Gastroesophageal sphincter (tissue), 4 donors: ENCODE results near the gene F5. TPM values are rescaled to one million over a fixed set of nuclear protein-coding genes. Genes with fewer than 3 reads are reported as not detected.

ENCODE experiments used
- ATAC-seq: fragments of 150-250 bp; one replicate; pipeline ENCODE4 v1.9.1; 2016; ENCODE audit warnings: mild to moderate bottlenecking, moderate library complexity
- H3K27ac ChIP-seq, 4 donors: fragments of 200-600 bp; sonication (generic) in 3 of 4; 1 replicate in 3 of 4; 2 replicates in 1 of 4; pipeline ENCODE4 v1.5.1; 2016 to 2019
- H3K27me3 ChIP-seq: fragments of 200-600 bp; sonication (generic); one replicate; pipeline ENCODE4 v1.5.1; 2019
- H3K36me3 ChIP-seq, 2 donors: fragments of 200-600 bp; sonication (generic); one replicate each; pipeline ENCODE4 v1.5.1; 2019; ENCODE audit warnings: control low read depth in 1 of 2
- H3K4me1 ChIP-seq, 3 donors: fragments of 200-600 bp; sonication (generic); 1 replicate in 2 of 3; 2 replicates in 1 of 3; pipeline ENCODE4 v1.5.1; 2016 to 2019; ENCODE audit warnings: control low read depth in 2 of 3
- H3K4me3 ChIP-seq, 2 donors: fragments of 200-600 bp; sonication (generic); one replicate each; pipeline ENCODE4 v1.5.1; 2019; ENCODE audit warnings: mild to moderate bottlenecking in 1 of 2, moderate library complexity in 1 of 2
- H3K9me3 ChIP-seq, 3 donors: fragments of 200-600 bp; sonication (generic); one replicate each; pipeline ENCODE4 v1.5.1; 2017 to 2019; ENCODE audit warnings: control low read depth in 2 of 3
- CTCF ChIP-seq, 4 experiments: fragments of 200-600 bp in 2 of 4; fragments of 450-650 bp in 2 of 4; sonication (generic) in 1 of 4; IDR thresholded peaks; one replicate each; pipeline ENCODE4 v1.5.1; 2017 to 2019; ENCODE audit warnings: antibody characterized with exemption in 4 of 4, mild to moderate bottlenecking in 2 of 4, moderate library complexity in 2 of 4
- EP300 ChIP-seq: sonication (generic); formaldehyde crosslinking; IDR thresholded peaks from one replicate; pipeline ENCODE4 v1.6.1; 2017; ENCODE audit warnings: antibody characterized with exemption, mild to moderate bottlenecking
- POLR2A ChIP-seq, 2 donors: fragments of 450-650 bp; IDR thresholded peaks; one replicate each; pipeline ENCODE4 v1.6.1; 2017; ENCODE audit warnings: antibody characterized with exemption in 2 of 2, mild to moderate bottlenecking in 2 of 2, moderate library complexity in 1 of 2
- POLR2AphosphoS5 ChIP-seq: sonication (generic); formaldehyde crosslinking; IDR thresholded peaks from one replicate; pipeline ENCODE4 v1.6.1; 2017; ENCODE audit warnings: antibody characterized with exemption
- WGBS, 2 donors: methylation state at CpG; one replicate each; pipeline ENCODE4 v1.1.5; 2018; ENCODE audit warnings: low coverage in 1 of 2; 5-methylcytosine and 5-hydroxymethylcytosine counted together
- total RNA-seq, 4 donors: library from RNA; depleted of rRNA; stranded (reverse); fragments of >200 nt; gene quantifications; one replicate each; pipeline ENCODE4 v1.1.0, GENCODE V29; 2016

The F5 gene
- total RNA-seq, 4 donors from 2014 or later, result 0.12 to 3.5 (median 0.42) TPM; not detected in 1

DNA sequence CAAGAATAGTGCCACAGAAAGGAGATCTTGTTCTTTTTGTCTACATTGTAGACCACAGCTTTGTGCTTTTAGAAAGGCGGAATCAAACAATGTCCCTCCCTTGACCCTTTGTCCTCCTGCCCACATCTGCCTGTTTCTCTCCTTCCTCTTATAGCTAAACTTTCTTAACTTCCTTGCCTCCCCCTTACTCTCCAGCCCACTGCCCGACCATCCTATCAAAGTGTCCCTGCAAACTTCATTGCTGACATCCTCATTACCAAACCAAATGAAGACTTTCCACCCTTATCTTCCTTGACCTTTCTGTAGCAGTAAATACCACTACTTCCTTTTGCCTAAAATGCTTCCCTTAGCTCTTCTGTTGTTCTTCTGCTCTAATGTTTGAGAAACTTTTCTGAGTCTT, 38.6 kb upstream of the F5 start:
- Histone ChIP-seq H3K4me1 (no peaks in the 10 kb centered on the region), H3K9me3 (no peaks in the 10 kb centered on the region), H3K27ac (no peak overlapping the region), H3K4me3 (no peak overlapping the region), H3K36me3 (no peaks in the 10 kb centered on the region), H3K27me3 (no peaks in the 10 kb centered on the region)
- TF ChIP-seq EP300 (no peak), CTCF (IDR thresholded peaks at IDR 0.05) (no peak), POLR2A (IDR thresholded peaks at IDR 0.05) (no peak)
- ATAC-seq, result no peak
- WGBS, 2 donors, result 57 to 70% methylated on average over 2 of the region's 2 CpGs

DNA sequence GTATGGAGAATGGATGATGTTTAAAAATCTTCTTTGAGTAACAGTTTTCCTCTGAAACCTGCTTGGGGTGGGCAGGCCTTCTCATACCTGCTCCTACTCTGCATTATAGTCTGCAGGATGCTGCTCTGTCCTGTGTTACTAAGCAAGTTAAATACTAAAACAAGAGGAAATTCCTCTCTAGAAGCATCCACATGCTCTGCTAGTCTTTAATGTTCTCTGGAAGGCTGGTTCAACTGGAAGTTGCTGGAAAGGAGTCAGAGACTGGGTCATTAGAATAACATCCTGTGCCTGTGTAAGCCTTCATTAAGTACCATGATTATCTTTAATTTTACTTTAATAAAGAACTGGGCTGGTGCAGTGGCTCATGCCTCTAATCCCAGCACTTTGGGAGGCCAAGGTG, 37.8 kb upstream of the F5 start:
- ATAC-seq, result no peak
- Histone ChIP-seq H3K27me3 (no peaks in the 10 kb centered on the region), H3K9me3 (no peaks in the 10 kb centered on the region), H3K4me3 (no peak overlapping the region), H3K36me3 (no peaks in the 10 kb centered on the region), H3K4me1 (no peaks in the 10 kb centered on the region), H3K27ac (no peak overlapping the region)
- TF ChIP-seq CTCF (IDR thresholded peaks at IDR 0.05) (no peak), POLR2AphosphoS5 (no peak), POLR2A (IDR thresholded peaks at IDR 0.05) (no peak), EP300 (no peak)

DNA sequence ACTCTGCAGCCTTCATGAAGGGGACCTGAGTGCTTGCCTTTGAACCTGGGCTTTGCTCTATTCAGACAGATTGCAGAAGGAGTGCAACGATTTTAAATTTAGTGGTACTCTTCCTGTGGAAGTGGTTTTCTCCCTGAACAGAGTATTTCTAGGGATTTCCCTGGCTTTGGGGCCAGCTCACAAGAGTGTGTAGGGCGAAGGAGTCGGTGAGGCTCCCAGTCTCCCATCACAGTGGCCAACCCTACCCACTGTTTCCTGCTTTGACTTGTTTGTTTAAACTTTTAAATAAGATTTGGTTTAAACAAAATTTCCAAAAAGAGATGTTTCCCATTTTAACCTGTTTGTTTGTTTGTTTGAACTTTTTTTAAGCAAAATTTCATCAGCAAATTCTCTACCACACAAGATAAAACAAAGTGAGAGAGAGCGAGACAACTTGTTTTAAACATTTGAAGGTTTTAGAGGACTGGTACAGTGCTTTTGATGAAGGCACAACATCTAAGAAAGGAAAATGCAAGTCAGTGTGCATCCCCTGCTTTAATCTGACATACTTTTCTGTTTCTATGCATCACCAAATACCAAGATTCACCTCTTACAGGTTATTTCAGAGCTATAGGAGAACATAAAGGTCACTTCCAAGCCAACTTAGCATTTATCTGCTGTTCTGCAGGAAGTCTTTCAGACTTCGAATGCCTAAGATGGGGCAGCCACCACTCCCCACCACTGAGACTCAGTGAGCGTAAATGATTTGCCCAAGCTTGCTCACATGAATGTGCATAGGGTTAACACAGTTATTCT, 37.0 kb upstream of the F5 start:
- H3K27ac ChIP-seq, result no peak overlapping the region
- WGBS, 2 donors, result 81 to 94% methylated on average over 4 to 5 of the region's 6 CpGs
- ATAC-seq, result no peak

GRCh38 chr1:169620565-169620964, 34.3 kb upstream of the F5 start:
- H3K27me3 ChIP-seq, result no peaks in the 10 kb centered on the region

More for the DNA sequence above, 37.0 kb upstream of the F5 start:
- TF ChIP-seq CTCF (IDR thresholded peaks at IDR 0.05), result no peak
- TF ChIP-seq POLR2AphosphoS5, result no peak
- TF ChIP-seq POLR2A (IDR thresholded peaks at IDR 0.05), result no peak
- TF ChIP-seq EP300, result no peak
- H3K4me3 ChIP-seq, result no peak overlapping the region
- H3K9me3 ChIP-seq, result no peaks in the 10 kb centered on the region
- H3K27me3 ChIP-seq, result no peaks in the 10 kb centered on the region
- H3K4me1 ChIP-seq, result no peaks in the 10 kb centered on the region
- H3K36me3 ChIP-seq, result no peaks in the 10 kb centered on the region

More at GRCh38 chr1:169620565-169620964, 34.3 kb upstream of the F5 start:
- no peak for TF ChIP-seq POLR2AphosphoS5
- no peak for TF ChIP-seq EP300
- TF ChIP-seq CTCF (IDR thresholded peaks at IDR 0.05), result no peak
- no peak for TF ChIP-seq POLR2A (IDR thresholded peaks at IDR 0.05)
- Histone ChIP-seq H3K27ac (no peak overlapping the region), H3K9me3 (no peaks in the 10 kb centered on the region), H3K36me3 (no peaks in the 10 kb centered on the region), H3K4me1 (no peaks in the 10 kb centered on the region), H3K4me3 (no peak overlapping the region)
- WGBS, 2 donors, result 52 to 57% methylated on average over 7 to 8 of the region's 8 CpGs
- no peak for ATAC-seq
